Tongue (tissue), 2 donors: ENCODE measurements around the gene LIPA. TPM values are rescaled to one million over a fixed set of nuclear protein-coding genes. Genes with fewer than 3 reads are reported as not detected.
"Not testable (repeated sequence)": the region's sequence is repeated elsewhere in the genome, so short reads cannot be mapped to it uniquely, and the experiment has no call there.

Source experiments
- DNase-seq: peaks from one replicate; pipeline ENCODE4 v3.0.0-alpha.2; 2015
- total RNA-seq: library from RNA; depleted of rRNA; stranded (reverse); fragments of >200 nt; gene quantifications from one replicate; pipeline ENCODE4 v1.2.3, GENCODE V29; 2014

The LIPA gene
- total RNA-seq, 1 donor from 2014 or later, result 32.7 TPM

DNA sequence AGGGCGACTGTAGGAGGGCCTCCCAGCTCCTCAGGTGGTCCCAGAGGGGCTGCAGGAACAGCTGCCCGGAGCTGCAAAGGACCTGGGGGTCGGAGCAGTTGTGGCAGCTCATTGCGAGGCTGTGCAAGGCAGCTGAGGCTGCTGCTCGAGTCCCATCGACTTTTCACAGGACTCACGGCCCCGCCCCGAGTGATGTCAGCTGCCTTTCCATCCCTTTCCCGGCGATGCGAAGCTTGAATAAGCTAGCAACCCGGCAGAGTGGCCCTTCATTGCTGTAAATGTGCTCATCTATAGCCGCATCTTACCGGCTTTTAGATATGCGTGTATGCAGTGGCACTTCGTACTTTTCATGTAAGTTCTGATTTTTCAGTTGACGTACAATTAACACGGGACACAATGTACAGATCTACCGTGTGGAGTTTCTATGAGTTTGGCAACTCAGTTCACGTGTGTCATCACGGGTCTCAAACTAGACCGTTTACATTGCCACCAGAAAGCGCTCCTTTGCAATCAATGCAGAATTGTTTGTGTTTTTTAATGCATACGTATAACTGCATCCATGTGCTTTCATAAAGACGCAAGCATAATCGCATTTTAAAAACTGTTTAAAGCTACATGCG, 44.3 kb downstream of the LIPA start, which contains the start of gene CH25H:
Gene CH25H (minus strand): TSS at position 137 of the 620 bp plus-strand sequence. CDS start 25 bp downstream, at position 112.
- DNase-seq, result peak; percentile 88

DNA sequence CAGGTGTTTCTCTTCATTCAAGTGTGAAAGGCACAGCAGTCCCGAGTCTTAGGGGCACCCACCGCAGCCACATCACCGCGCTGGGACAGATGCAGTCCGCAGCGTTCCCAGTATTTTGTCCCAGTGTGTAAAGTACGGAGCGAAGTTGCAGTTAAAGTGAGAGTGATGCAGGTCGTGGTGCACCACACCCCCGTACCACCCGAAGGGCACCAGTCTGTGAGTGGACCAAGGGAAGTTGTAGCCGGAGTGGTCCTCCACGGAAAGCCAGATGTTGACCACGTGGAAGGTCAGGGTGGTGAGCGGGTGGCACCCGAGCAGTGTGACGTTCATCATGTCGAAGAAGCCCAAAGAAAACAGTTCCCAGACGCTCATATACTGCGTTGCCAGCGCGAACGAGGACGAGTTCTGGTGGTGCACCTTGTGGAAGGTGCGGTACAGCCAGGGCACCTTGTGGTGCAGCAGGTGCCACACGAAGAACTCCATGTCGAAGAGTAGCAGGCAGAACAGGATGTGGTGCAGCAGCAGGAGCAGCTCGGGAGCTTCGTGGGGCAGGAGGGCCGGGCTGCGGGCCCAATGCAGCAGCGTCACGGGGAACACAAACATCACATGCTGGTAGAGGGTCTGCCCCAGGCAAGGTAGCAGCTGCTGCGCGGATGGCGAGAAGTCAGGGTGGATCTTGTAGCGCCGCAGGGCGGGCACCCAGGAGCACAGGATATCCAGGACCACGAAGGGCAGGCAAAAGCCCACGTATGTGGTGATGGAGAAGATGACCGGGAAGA, 45.0 kb downstream of the LIPA start:
- peak; percentile 45 for DNase-seq

DNA sequence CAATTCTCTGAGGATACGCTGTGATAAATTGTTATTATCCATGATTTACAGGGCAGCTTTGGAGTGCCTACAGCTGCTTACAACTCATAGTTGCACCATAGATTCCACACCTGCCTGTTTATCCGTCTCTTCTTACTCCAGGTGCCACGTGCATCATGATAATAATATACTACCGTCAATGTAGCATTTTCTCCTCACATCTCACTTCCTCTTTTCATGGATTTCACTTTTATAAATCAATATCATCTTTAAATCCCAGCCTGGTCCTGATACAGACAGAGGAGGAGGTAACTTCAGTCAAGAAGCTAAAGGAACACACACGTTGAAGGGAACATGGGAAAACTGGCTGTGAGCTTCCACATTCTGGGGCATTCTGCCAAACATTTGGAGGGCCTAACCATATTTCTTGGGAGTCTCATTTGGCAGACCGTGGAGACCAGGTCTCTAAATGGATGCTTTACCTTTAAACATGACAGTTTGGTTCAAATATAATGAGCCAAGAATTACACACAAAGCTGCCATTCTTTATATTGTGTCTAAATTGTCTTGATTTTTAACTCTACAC, 46.9 kb downstream of the LIPA start:
- DNase-seq, result peak; percentile 29

DNA sequence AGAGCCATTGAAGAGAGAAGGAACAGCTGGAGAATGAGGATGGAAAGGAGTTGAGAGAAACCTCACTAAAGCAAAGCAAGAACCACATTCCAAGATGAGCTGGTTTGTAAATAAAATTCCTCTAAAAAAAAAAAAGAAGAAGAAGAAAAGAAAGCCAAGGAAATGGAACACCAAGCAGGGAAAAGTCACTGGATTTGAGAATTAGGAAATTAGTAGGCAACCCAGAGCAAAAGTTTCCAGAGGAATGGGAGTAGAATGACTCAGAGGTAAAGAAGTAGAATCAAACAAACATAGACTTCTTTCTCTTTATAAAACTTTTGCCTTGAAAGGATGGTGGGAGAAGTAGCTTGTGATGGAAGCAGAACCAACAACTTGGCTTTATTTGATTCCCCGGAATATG, 48.3 kb downstream of the LIPA start:
- DNase-seq, result no peak

DNA sequence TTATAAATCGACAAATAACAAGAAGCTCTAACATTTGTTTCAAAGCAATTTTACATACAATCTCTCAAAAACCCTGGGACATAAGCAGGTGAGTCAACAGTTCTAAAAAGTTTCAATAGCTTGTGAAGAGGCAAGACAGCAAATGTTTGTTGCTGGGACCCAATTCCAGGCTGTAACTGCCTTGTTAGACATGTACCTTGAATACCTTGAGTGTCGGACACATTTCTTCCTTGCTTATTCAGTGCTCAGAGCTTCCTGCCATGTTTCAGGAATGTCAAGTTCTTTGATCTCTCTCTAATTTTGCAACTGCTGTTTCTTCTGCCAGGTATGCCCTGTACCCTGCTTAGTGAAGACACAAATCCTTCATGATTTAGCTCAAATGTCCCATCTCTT, 49.5 kb downstream of the LIPA start:
- DNase-seq, result no peak

- DNase-seq, result no peak
Observed at GRCh38 chr10:89201345-89202032, 50.1 kb downstream of the LIPA start.

- no peak for DNase-seq
Observed at GRCh38 chr10:89197473-89197872, 54.1 kb downstream of the LIPA start.

DNA sequence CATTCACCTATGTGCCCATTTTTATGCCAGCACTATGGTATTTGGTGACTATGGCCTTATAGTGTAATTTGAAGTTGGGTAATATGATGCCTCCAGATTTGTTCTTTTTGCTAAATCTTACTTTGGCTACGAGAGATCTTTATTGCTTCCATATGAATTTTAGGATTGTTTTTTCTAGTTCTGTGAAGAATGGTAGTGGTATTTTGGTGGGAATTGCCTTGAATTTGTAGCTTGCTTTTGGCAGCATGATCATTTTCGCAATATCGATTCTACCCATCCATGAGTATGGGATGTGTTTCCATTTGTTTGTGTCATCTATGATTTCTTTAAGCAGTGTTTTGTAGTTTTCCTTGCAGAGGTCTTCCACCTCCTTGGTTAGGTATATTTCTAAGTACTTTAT, 60.3 kb downstream of the LIPA start:
- DNase-seq, result not testable (repeated sequence)

- DNase-seq, result no peak
Observed at GRCh38 chr10:89189211-89189734, 62.3 kb downstream of the LIPA start.

GRCh38 chr10:89185658-89186057, 65.9 kb downstream of the LIPA start:
- no peak for DNase-seq

GRCh38 chr10:89184638-89185037, 66.9 kb downstream of the LIPA start:
- DNase-seq, result no peak

DNA sequence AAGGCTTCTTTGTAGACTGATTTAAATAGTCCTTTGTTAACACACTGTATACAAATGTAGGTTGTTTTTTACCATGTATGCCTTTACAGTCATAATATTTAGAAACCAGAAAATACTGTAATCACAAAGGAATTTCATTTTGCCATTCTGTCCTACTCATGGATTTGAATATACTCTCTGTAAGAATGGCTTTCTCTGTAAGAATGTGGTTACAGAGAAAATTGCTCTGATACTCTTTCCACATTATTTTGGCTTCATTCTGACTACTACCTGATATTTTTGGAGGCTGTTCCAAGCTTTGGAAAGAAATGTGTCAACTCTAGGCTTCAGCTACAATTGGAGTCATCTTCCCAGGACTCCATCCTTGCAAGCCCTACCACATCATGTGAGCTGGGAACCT, 68.0 kb downstream of the LIPA start:
- no peak for DNase-seq

- no peak for DNase-seq
Observed at GRCh38 chr10:89182894-89183293, 68.7 kb downstream of the LIPA start.

GRCh38 chr10:89175816-89176215, 75.8 kb downstream of the LIPA start:
- DNase-seq, result no peak

GRCh38 chr10:89173075-89173474, 78.5 kb downstream of the LIPA start:
- DNase-seq, result no peak

DNA sequence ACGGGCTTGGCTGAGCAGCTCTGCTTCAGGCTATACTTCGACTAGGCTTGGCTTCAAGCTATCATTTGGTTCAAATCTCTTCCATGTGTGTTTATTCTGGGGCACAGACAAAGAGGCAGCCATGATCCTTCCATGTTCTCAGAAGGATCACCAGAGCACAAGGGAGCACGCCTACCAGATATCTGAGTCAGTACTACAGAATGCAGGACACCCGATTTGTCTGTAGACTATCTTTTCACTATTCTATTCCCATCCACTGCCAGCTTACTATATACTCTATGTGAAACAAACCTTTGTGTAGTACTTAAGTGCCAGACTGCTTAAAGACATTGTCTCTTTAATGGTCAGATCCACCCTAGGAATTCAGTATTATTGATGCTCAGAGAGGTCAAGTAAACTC, 79.6 kb downstream of the LIPA start:
- no peak for DNase-seq

- DNase-seq, result no peak
Observed at GRCh38 chr10:89171263-89171872, 80.2 kb downstream of the LIPA start.

DNA sequence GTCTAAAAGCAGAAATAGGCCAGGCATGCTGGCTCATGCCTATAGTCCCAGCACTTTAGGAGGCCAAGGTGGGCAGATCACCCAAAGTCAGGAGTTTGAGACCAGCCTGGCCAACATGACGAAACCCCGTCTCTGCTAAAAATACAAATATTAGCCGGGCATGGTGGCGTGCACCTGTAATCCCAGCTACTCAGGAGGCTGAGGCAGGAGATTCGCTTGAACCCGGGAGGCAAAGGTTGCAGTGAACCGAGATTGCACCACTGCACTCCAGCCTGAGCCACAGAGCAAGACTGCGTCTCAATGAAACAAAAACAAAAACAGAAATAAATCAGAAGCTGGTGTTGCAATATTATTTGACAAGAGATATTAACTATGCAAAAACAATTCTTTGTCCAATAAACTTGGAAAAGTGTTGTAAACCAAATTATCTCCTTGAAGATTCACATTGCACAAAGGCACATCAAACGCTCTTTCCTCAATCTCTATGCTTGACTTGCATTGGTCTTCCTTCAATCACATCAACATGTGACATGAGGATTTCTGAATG, 83.1 kb downstream of the LIPA start:
- not testable (repeated sequence) for DNase-seq

- DNase-seq, result no peak
Observed at GRCh38 chr10:89167915-89168314, 83.7 kb downstream of the LIPA start.

DNA sequence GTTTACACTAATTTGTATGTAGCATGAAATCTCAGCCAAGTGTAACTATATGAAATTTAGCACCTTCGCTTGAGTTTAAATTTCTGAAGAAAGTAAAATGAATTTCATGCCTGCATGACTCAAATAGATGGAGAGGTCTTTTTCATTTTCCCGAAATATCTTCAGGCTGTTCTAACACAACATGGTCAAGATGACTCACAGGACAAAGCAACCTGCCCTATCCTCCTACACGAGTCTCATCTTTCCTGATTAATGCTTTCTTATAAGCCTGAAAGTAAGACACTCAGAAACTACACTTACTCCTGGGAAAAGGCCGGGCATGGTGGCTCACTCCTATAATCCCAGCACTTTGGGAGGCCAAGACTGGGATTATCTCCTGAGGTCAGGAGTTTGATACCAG, 85.7 kb downstream of the LIPA start:
- DNase-seq, result no peak

DNA sequence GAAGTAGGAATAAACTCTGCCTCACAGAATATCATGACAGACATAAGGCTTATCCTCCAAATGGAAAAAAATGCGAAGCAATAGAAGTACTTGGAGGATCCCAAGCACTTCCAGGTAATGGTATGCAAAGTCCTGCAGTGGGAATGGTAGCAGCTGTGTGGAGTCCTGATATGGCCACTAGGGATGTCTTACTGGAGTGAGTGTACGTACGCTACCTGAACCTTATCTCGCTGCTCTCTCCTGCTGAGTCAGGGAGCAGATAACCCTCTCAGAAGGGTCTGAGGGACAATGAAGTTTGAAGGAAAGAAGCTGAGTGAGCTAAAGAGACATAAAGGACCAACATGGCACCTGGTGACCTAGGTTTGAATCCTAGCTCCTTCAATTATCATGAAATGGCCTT, 86.7 kb downstream of the LIPA start:
- DNase-seq, result no peak

GRCh38 chr10:89164080-89164479, 87.5 kb downstream of the LIPA start:
- no peak for DNase-seq
